Cardiac fibroblast (primary cell): ENCODE data around the gene UPF2.
A peak's percentile ranks its signal among the peaks of the same experiment; 100 is the strongest.

Source experiments
- DNase-seq, 2 donors: peaks; one replicate each; pipeline versions ENCODE4 v3.0.0 to v3.0.0-alpha.2; 2010; ENCODE audit warnings: low read depth in 2 of 2
- H3K4me3 ChIP-seq, 2 donors: replicated peaks in 1 of 2; 1 replicate in 1 of 2; 2 replicates in 1 of 2; pipeline ENCODE4 v1.5.1; 2011; ENCODE audit warnings: low read depth in 2 of 2, low read length in 2 of 2, mild to moderate bottlenecking in 2 of 2, moderate library complexity in 1 of 2
- CTCF ChIP-seq: IDR thresholded peaks from one replicate; pipeline ENCODE4 v1.5.1; 2011; ENCODE audit warnings: low read depth, mild to moderate bottlenecking, low read length, inconsistent platforms

UPF2 gene

DNA sequence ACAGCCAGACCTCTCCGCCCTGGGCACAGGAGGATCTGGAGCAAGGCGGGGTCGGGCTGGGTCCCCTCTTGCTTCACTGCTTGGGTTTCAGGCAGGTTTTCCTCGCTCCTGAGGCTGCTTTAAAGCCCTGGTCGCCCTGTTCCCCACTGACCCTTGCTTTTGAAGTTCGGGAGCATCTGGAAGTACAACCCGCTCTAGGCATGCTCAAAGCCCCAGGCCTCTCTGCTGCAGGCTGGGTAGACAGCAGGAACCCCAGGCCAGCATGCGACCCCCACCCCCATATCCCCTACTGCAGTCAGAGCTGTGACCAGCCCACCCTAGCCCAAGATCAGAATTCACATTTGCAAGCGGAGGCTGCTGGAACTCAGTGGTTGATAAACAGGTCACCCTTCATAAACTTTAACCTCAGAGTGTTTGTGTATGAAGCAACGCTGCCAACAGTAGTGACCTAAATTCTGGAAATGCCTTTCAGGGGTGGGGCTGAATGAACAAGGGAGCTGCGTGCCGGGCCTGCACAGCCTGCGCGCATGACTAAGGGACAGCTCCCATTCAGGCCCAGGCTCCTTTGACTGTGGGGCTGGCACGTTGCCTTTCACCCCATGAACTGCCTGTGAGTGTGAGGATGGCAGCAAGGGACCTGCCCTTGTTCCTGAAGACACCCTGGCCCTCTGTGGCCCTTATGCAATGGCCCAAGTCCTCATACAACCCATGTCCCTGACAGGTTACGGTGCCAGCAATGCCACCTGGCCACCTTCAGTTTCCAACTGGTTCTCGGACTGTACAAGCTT, 166.9 kb downstream of the UPF2 start:
- TF ChIP-seq CTCF: no peak
- DNase-seq: peak; percentile 93 to 96

DNA sequence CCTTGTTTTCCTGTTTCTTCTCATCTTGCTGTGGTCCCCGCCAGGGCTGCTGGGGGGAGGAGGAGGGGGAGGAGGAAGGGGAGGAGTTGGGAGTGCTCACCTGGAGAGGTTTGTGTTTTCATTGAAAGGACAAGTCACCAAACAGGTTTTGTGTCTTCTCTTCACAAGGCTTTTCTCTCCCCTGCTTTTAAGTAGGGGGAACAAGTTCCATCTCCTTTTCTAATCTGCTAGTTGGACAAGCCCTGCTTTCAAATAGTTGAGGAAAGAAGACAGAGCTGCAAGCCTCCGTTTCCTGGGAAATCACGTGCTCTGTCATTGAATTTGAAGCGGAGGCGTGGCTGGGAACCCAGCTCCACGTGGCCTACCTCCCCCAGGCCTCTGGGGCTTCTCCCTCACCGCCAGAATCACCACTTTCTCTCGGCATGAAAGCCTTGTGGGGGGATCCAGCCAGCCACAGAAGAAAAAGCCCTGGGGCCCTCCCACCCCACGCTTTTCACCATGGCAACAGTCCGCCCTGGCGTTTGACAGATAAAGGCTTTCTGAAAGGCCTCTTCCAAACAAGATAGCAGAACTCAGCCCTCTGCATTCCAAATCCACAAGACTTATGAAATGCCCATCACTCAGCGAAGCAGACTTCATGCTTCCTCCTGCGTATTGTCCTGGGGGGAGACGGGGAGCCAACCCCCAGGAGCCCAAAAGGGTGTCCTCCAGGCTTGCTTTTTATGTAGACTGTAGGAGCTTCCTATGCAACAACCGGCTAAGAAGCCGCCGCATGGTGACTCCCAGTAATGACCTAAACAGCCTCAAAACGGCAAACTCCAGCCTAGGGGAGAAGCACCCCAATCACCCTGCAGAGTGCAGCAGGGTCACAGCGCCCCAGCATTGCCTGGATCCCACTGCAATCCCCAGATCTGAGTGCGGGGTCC, 167.8 kb downstream of the UPF2 start:
- no peak overlapping the region for H3K4me3 ChIP-seq
- no peak for TF ChIP-seq CTCF
- peak; percentile 46 to 89 for DNase-seq

More for the DNA sequence above, 166.9 kb downstream of the UPF2 start:
- H3K4me3 ChIP-seq: no peak overlapping the region

DNA sequence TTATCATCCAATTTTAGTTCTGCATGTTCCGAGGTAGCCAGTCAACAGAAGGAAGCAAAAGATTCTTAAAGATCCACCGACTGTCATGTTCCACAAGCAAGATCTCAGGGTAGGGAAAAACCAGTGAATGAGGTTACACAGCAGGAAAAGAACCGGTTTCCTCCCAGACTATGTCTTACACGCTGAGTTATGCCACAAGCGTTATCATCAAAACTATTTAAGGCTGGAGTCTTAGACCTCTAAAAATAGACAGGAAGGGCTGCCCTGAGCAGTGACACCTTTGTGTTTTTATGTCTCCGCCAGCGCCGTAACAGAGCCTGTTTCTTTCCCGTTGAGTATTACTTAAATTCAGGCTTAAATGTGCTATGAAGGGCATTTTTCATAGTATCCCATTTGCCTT, 171.1 kb downstream of the UPF2 start:
- TF ChIP-seq CTCF: no peak
- H3K4me3 ChIP-seq: no peak overlapping the region
- peak; percentile 39 to 46 for DNase-seq

DNA sequence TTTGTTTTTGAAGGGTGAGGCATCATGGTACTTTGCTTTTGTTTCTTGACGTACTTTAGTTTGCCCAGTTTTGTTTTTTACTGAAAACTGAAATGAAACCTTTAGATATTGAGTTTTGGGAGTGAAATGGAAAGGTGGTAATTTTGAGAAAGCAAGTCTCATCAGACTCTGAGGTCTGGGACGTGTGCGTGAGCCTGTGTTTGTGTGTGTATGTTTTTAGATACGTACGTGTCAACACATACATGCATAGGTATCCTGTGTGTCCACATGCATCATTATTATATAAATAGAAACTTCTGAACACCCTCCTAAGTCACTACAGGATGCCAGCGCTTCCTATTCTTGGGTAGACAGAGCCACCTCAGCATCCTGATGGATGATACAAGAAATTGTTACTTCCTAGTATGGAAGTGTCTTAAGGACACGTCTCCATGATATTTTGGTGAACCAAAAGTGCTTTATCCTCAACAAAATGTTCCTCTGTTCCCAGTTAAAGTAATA, 171.7 kb downstream of the UPF2 start:
- DNase-seq: no peak
- no peak for TF ChIP-seq CTCF
- no peak overlapping the region for H3K4me3 ChIP-seq

- H3K4me3 ChIP-seq: no peak overlapping the region
- TF ChIP-seq CTCF: no peak
- DNase-seq: no peak
Observed at GRCh38 chr10:11870461-11870780, 172.2 kb downstream of the UPF2 start.
